ENCODE measurements around the gene BHMT2.

The BHMT2 gene

GRCh38 chr5:79070350-79070667 lies 742 bp downstream of the BHMT2 start:
- DNase-seq (ENCODE audit: low spot score): no peak

GRCh38 chr5:79074641-79075040 lies 5.1 kb downstream of the BHMT2 start:
- peak; percentile 44 for DNase-seq (ENCODE audit: low spot score)

GRCh38 chr5:79075646-79076426 lies 6.3 kb downstream of the BHMT2 start:
- no peak for DNase-seq (ENCODE audit: low spot score)

- DNase-seq (ENCODE audit: low spot score): no peak
Observed at GRCh38 chr5:79076819-79077218, 7.3 kb downstream of the BHMT2 start.

GRCh38 chr5:79077680-79078365 lies 8.3 kb downstream of the BHMT2 start:
- peak; percentile 6 for DNase-seq (ENCODE audit: low spot score)

- no peak for DNase-seq (ENCODE audit: low spot score)
Observed at GRCh38 chr5:79080804-79081203, 11.2 kb downstream of the BHMT2 start.

- no peak for DNase-seq (ENCODE audit: low spot score)
Observed at GRCh38 chr5:79081779-79082178, 12.2 kb downstream of the BHMT2 start.

GRCh38 chr5:79086116-79086515 lies 16.5 kb downstream of the BHMT2 start:
- DNase-seq (ENCODE audit: low spot score): no peak

- DNase-seq (ENCODE audit: low spot score): no peak
Observed at GRCh38 chr5:79088507-79088906, 18.9 kb downstream of the BHMT2 start.

- DNase-seq (ENCODE audit: low spot score): no peak
Observed at GRCh38 chr5:79091064-79091463, 21.5 kb downstream of the BHMT2 start.

GRCh38 chr5:79093762-79094161 lies 24.2 kb downstream of the BHMT2 start:
- DNase-seq (ENCODE audit: low spot score): no peak

- no peak for DNase-seq (ENCODE audit: low spot score)
Observed at GRCh38 chr5:79105868-79106267, 36.3 kb downstream of the BHMT2 start.

- DNase-seq (ENCODE audit: low spot score): peak; percentile 18
Observed at GRCh38 chr5:79107020-79107796, 37.6 kb downstream of the BHMT2 start.

- DNase-seq (ENCODE audit: low spot score): no peak
Observed at GRCh38 chr5:79108086-79108485, 38.5 kb downstream of the BHMT2 start.

GRCh38 chr5:79108792-79109191 lies 39.2 kb downstream of the BHMT2 start:
- no peak for DNase-seq (ENCODE audit: low spot score)

- no peak for DNase-seq (ENCODE audit: low spot score)
Observed at GRCh38 chr5:79109527-79110492, 40.2 kb downstream of the BHMT2 start.

- DNase-seq (ENCODE audit: low spot score): no peak
Observed at GRCh38 chr5:79111387-79111959, 41.9 kb downstream of the BHMT2 start, which contains the start of gene BHMT. Gene BHMT, plus strand, starts transcription at chr5:79111809. Its CDS starts 77 bp downstream, at chr5:79111886.

GRCh38 chr5:79111960-79112702 lies 42.6 kb downstream of the BHMT2 start:
- DNase-seq (ENCODE audit: low spot score): no peak

GRCh38 chr5:79112703-79113058 lies 43.1 kb downstream of the BHMT2 start:
- DNase-seq (ENCODE audit: low spot score): no peak

GRCh38 chr5:79119486-79119885 lies 49.9 kb downstream of the BHMT2 start:
- DNase-seq (ENCODE audit: low spot score): no peak

- DNase-seq (ENCODE audit: low spot score): no peak
Observed at GRCh38 chr5:79120221-79120620, 50.7 kb downstream of the BHMT2 start.

Data from RKO (cell line).